Measurements from ENCODE around the gene DDX17. TPM values are rescaled to one million over a fixed set of nuclear protein-coding genes. Genes with fewer than 3 reads are reported as not detected.

Gene DDX17
- total and polyA plus RNA-seq, 2 of the 8 experiments (the other 6 are each of a cell fraction or from before 2014, with no cell fraction given), result 437 to 441 TPM

DNA sequence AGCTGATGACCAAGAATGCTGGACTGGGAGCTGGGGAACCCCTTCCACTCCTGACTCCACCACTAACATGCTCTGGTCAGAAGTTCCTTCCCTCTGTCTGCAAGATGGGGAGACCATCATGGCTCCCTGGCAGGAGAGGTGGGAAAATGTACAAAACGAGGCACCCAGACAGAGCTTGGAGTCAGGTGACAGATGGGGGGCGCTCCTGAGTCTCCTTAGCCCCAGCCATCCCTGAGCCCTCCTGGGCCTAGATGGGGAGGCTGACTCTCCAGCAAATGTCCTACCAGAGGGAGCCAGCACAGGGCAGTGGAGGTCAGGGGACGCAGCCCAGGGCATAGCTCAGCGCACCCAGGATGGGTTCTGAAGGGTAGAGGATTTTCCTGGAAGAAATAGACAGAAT lies 71.1 kb downstream of the DDX17 start (continued):
- no peak for TF ChIP-seq ASH2L (IDR thresholded peaks at IDR 0.05; ENCODE audit: low read length)
- TF ChIP-seq POU5F1 (IDR thresholded peaks at IDR 0.05; ENCODE audit: low read depth, low read length), result no peak
- TF ChIP-seq GABPA (IDR thresholded peaks at IDR 0.05; ENCODE audit: borderline replicate concordance, insufficient read depth, low read length), result no peak
- no peak for TF ChIP-seq SUZ12 (IDR thresholded peaks at IDR 0.05; ENCODE audit: low read length)
- TF ChIP-seq KDM5A (IDR thresholded peaks at IDR 0.05; ENCODE audit: low read length), result no peak
- TF ChIP-seq HDAC2 (IDR thresholded peaks at IDR 0.05; ENCODE audit: borderline replicate concordance in 1 of 2, low read depth in 2 of 2, low read length in 2 of 2), result no peak
- TF ChIP-seq SIRT6 (IDR thresholded peaks at IDR 0.05; ENCODE audit: low read length), result no peak
- TF ChIP-seq CEBPB (IDR thresholded peaks at IDR 0.05; ENCODE audit: low read depth, low read length), result no peak
- TF ChIP-seq GTF2F1 (IDR thresholded peaks at IDR 0.05; ENCODE audit: borderline replicate concordance, low read depth, low read length), result no peak
- TF ChIP-seq RNF2 (IDR thresholded peaks at IDR 0.05; ENCODE audit: borderline replicate concordance, low read depth, low read length, missing control alignments, poor library complexity, severe bottlenecking), result no peak
